ENCODE data around the gene ABI2.
"Not testable (repeated sequence)": the region's sequence is repeated elsewhere in the genome, so short reads cannot be mapped to it uniquely, and the experiment has no call there.

Gene ABI2

GRCh38 chr2:203427061-203427460 is 98.9 kb downstream of the ABI2 start:
- DNase-seq (ENCODE audit: low read depth in 3 of 3, low spot score in 1 of 3), result no peak

GRCh38 chr2:203429643-203430042 is 101.4 kb downstream of the ABI2 start:
- DNase-seq (ENCODE audit: low read depth in 3 of 3, low spot score in 1 of 3), result not testable (repeated sequence)

- DNase-seq (ENCODE audit: low read depth in 3 of 3, low spot score in 1 of 3), result no peak
Observed at GRCh38 chr2:203431391-203432185, 103.4 kb downstream of the ABI2 start.

- DNase-seq (ENCODE audit: low read depth in 3 of 3, low spot score in 1 of 3), result no peak
Observed at GRCh38 chr2:203432811-203433210, 104.6 kb downstream of the ABI2 start.

- no peak for DNase-seq (ENCODE audit: low read depth in 3 of 3, low spot score in 1 of 3)
Observed at GRCh38 chr2:203436496-203436895, 108.3 kb downstream of the ABI2 start.

- no peak for DNase-seq (ENCODE audit: low read depth in 3 of 3, low spot score in 1 of 3)
Observed at GRCh38 chr2:203437511-203437910, 109.3 kb downstream of the ABI2 start.

- no peak for DNase-seq (ENCODE audit: low read depth in 3 of 3, low spot score in 1 of 3)
Observed at GRCh38 chr2:203438528-203438927, 110.3 kb downstream of the ABI2 start.

GRCh38 chr2:203440671-203441070 is 112.5 kb downstream of the ABI2 start:
- no peak for DNase-seq (ENCODE audit: low read depth in 3 of 3, low spot score in 1 of 3)

GRCh38 chr2:203441463-203441862 is 113.3 kb downstream of the ABI2 start:
- DNase-seq (ENCODE audit: low read depth in 3 of 3, low spot score in 1 of 3), result no peak

- no peak for DNase-seq (ENCODE audit: low read depth in 3 of 3, low spot score in 1 of 3)
Observed at GRCh38 chr2:203442463-203442862, 114.3 kb downstream of the ABI2 start.

GRCh38 chr2:203444738-203445137 is 116.5 kb downstream of the ABI2 start:
- no peak for DNase-seq (ENCODE audit: low read depth in 3 of 3, low spot score in 1 of 3)

GRCh38 chr2:203446071-203446481 is 117.9 kb downstream of the ABI2 start:
- DNase-seq (ENCODE audit: low read depth in 3 of 3, low spot score in 1 of 3), result no peak

GRCh38 chr2:203446780-203447179 is 118.6 kb downstream of the ABI2 start:
- DNase-seq (ENCODE audit: low read depth in 3 of 3, low spot score in 1 of 3), result no peak

GRCh38 chr2:203450561-203450960 is 122.4 kb downstream of the ABI2 start:
- no peak for DNase-seq (ENCODE audit: low read depth in 3 of 3, low spot score in 1 of 3)

GRCh38 chr2:203451011-203451410 is 122.8 kb downstream of the ABI2 start:
- no peak for DNase-seq (ENCODE audit: low read depth in 3 of 3, low spot score in 1 of 3)

- no peak for DNase-seq (ENCODE audit: low read depth in 3 of 3, low spot score in 1 of 3)
Observed at GRCh38 chr2:203451689-203452088, 123.5 kb downstream of the ABI2 start.

- no peak for DNase-seq (ENCODE audit: low read depth in 3 of 3, low spot score in 1 of 3)
Observed at GRCh38 chr2:203453858-203454451, 125.8 kb downstream of the ABI2 start.

- no peak for DNase-seq (ENCODE audit: low read depth in 3 of 3, low spot score in 1 of 3)
Observed at GRCh38 chr2:203455209-203455608, 127.0 kb downstream of the ABI2 start.

- DNase-seq (ENCODE audit: low read depth in 3 of 3, low spot score in 1 of 3), result no peak
Observed at GRCh38 chr2:203461746-203462145, 133.6 kb downstream of the ABI2 start.

GRCh38 chr2:203462308-203462707 is 134.1 kb downstream of the ABI2 start:
- DNase-seq (ENCODE audit: low read depth in 3 of 3, low spot score in 1 of 3), result no peak

- no peak for DNase-seq (ENCODE audit: low read depth in 3 of 3, low spot score in 1 of 3)
Observed at GRCh38 chr2:203463266-203463678, 135.1 kb downstream of the ABI2 start.

- DNase-seq (ENCODE audit: low read depth in 3 of 3, low spot score in 1 of 3), result no peak
Observed at GRCh38 chr2:203469546-203469945, 141.4 kb downstream of the ABI2 start.

GRCh38 chr2:203470371-203470770 is 142.2 kb downstream of the ABI2 start:
- DNase-seq (ENCODE audit: low read depth in 3 of 3, low spot score in 1 of 3), result no peak
